NOMO-1 (cell line): ENCODE data around the gene TRIM17.
A peak's percentile ranks its signal among the peaks of the same experiment; 100 is the strongest.
"Not testable (repeated sequence)": the region's sequence is repeated elsewhere in the genome, so short reads cannot be mapped to it uniquely, and the experiment has no call there.

ENCODE experiments used
- DNase-seq, 2 experiments: peaks; one replicate each; lab custom pipeline; 2025; ENCODE audit not compliant: unreplicated experiment in 2 of 2; lab: John Stamatoyannopoulos, UW

TRIM17 gene

GRCh38 chr1:228450200-228450599 lies 33.5 kb upstream of the TRIM17 start:
- DNase-seq: no peak

GRCh38 chr1:228448372-228448771 lies 31.7 kb upstream of the TRIM17 start:
- DNase-seq: no peak

DNA sequence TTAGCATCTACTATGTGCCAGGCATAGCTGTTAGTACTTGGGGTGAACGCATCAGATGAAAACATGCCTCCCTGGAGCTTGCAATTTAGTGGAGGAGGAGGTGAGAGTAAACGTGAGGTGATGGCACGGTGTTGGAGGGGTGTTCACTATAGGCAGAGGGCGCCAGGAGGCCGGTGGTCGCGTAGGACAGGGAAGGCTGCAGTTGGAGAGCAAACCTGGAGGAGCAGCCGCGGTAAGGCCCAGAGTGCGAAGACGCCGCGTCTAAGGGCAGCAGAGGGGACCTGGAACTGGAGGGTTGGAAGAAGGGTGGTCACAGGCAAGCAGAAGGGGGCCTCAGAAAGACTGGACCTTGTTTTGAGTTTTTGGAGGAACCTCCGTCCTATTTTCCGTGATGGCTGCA lies 30.2 kb upstream of the TRIM17 start:
- DNase-seq: no peak

DNA sequence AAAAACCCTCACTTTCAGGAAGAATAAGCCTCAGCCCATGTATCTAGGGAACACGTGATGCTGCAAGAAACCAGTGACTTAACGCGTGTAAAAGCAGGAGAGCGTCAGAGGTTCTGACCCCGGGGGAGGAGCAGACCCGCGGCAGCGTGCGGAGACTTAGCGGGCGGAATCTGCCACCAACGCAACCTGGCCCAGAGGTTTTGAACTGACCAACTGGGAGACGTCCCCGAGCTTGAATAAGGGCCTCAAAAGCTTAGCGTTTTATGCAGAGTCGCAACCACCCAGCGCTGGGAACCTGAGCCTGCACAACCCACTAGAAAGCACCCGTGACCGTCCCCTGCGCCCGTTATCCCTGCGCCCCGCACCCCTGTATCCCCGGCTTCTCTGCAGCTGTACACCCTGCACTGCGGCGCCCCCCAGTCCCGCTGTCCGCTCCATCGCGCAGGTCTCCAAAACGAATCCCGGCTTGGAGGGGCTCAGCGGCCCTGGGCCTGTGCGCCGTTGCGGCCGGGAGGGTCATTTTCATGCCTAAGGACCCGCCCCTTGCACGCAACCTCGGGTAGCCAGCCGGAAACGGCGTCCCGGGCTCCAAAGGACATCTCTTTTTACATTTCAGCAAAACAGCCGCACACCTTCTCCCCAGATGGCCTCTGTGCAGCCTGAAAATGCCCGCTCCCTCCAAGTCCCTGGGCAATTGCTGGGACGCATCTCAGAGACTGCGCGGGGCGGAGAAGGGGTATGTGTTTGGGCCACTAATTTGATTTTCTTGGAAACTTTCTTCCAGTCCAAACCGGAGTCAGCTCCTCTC lies 29.4 kb upstream of the TRIM17 start:
- peak; percentile 24 to 33 for DNase-seq

DNA sequence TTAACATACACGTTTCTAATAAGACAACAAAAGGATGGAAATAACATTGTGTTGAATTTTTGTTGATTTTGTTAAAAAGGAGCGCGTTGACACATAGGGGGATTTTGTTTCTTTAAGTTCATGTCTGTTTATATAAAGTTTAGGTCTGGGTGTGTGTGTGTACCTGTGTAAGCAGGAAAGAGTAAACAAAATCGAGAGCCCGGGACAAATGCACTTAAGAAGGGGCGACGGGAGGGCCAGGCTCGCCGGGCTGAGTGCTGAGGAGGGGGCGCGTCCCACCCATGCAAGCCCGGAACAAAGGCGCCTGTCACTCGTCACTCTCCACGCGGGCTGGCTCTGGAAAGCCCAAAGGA lies 28.8 kb upstream of the TRIM17 start:
- no peak for DNase-seq

GRCh38 chr1:228443395-228443794 lies 26.7 kb upstream of the TRIM17 start:
- DNase-seq: no peak

DNA sequence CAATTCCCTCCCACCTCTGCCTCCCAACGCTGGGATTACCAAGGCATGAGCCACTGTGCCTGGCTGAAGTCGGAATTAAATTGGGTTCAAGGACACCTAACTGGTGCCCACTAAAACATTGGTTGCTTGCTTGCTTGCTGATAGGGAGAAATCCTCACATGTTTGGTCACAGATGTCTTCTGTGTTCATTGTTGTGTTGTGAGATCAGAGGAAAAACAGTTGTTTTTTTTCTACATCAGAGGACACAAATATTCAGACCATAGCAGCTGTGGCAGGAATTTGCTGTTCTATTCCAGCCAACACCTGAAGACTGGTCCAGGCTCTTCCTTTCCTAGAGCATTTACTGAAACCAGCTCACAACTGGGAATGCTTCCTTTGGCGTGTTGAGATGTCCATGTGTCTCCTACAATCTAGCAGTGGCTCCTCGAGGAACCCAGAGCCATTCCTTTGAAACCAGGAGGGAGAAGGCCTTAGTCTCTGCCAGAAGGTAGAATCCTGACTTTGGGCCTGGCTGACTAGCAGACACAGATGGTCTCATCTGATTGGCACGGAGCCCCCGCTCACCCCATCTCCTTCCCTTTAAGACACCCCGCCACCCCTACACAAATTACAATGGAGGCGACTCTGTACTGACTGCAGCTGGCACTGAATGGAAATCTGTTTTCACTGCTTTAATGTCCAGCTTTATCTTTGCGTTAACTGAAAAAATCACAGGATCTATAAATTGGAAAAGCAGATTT lies 24.3 kb upstream of the TRIM17 start:
- DNase-seq: no peak

GRCh38 chr1:228438266-228438665 lies 21.6 kb upstream of the TRIM17 start:
- DNase-seq: no peak

DNA sequence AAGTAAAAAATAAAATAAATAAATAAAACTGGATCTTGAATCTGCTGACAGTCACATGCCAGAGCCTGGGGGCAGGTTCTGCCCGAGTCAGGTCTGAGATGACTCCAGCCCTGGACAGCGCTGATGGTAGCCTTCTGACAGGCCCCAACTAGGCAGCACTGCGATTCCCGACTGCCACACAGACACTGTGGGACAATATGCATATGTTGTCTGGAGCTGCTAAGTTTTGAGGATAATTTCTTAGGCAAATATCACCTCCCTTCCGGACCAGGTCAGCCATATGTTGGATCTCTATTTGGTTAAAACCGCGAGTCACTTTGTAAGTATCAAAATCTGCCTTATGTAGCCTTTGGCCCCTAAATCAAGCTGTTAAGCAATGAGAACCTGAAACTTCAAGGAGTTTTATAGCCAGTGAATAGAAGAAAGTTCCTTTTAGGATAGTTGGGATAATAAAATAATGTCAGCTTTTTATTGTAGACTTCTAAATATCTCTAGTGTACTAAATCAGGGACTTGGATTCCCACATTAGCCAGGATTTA lies 20.8 kb upstream of the TRIM17 start:
- DNase-seq: no peak

DNA sequence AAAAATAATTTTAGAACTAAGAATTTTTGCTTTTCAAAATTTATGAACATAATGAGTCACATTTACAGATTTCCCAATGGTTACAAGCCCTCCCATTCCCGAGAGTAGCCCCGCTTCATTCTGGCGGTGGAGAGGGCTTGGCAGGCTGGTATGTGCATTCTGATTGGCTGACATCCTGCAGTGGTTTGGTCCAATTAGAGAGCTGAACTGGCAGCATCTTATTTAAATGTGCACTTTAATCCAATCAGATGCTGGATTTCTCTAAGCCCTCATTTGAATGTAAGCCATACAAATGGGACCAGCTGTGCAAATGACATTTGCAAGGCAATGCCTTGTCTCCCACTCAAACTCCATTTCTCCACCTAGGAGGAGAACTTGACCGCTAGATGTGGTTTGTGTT lies 18.0 kb upstream of the TRIM17 start:
- no peak for DNase-seq

DNA sequence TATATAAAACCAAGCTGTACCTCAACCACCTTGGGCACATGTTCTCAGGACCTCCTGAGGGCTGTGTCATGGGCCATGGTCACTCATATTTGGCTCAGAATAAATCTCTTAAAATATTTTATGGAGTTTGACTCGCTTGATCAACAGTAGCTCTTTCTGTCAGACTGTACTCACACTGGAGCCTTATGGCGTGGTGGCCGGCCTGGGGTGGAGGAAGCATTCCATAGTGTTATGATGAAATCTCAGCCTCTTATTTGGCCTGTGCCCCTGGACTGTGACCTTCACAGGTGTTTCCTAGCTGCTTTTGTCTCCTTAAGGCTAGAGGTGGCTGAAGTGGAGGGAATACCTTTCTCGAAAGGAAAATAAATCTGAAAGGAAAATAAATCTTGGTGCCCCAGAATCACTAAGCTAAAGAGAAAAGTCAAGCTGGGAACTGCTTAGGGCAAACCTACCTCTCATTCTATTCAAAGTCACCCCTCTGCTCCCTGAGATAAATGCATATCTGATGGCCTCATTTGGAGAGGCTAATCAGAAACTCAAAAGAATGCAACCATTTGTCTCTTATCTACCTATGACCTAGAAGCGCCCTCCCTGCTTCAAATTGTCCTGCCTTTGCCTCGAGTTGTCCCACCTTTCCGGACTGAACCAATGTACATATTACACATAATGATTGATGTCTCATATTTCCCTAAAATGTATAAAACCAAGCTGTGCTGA lies 16.8 kb upstream of the TRIM17 start:
- DNase-seq: not testable (repeated sequence)

DNA sequence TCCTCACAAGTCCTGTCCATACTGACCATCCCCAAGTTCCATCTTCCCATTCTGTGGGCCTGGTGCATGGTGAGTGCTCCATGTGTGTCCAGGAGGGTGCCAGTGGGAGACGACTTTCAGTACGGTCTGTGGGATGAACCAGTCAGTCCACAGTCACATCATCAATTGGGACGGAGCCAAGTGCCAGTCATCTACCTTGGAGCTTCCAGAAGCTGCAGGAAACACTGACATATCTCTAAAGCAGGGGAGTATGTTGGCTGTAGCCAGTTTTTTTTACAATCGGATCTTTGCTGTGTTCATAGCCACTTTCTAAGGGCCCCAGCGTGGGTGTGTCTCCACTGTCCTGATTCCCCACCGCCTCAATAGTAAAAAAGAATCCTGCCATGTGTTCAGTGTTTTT lies 13.6 kb upstream of the TRIM17 start:
- DNase-seq: no peak

DNA sequence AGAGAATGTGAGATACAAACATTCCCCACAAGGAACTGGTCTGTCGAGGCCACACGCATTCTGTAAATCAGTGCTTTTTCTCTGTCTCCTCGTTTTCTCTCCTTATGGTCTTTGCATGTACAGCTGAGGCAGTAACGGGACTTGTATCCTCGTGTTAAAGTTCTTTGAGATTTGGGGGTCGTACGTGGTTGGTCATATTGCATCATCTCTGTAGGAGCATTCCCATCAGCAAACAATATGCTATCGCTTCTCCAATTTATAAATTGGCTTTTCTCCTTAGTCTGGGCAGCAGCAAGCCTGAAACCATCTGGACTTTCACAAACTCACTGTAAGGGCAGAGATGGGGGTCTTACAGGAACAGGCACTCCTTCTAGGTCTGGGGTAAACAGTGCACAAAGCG lies 13.0 kb upstream of the TRIM17 start:
- no peak for DNase-seq

DNA sequence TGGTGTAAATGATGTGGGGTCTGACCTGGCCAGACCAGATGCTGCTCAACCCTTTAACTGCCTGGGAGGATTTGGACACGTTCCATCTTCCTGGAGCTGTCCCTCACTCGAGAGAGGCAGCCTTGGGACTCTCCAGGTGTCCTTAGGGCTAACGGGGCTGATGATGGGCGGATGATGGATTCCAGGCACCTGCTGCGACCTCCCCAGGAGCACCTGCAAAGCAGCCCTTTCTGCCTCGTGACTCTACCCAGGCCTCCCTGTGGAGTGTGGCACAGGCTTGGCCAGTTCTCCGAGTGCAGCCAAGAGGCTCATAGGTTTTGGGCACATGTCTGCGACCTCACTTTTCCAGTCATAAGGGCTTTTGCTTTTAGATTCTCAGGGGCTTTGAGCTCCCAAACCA lies 12.3 kb upstream of the TRIM17 start:
- DNase-seq: no peak

DNA sequence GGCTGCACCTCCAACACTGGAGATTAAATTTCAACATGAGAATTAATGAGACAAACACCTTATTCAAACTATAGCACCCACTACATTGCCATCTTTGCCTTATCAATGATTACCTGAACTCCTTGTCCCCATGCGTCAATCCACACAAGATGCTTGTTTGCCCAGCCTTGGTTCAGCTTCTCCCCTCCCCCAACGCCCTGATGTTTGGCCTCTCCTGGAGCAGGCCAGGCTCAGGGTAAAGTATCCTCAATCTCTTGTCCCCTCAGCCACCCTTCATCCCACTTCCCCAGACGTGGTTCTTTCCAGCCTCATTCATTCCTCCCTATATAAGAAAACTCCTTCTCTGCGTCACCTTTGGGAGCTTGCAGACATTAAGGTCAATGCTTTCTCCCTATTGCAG lies 11.8 kb upstream of the TRIM17 start:
- DNase-seq: no peak

GRCh38 chr1:228426518-228427175 lies 10.0 kb upstream of the TRIM17 start:
- DNase-seq: no peak

DNA sequence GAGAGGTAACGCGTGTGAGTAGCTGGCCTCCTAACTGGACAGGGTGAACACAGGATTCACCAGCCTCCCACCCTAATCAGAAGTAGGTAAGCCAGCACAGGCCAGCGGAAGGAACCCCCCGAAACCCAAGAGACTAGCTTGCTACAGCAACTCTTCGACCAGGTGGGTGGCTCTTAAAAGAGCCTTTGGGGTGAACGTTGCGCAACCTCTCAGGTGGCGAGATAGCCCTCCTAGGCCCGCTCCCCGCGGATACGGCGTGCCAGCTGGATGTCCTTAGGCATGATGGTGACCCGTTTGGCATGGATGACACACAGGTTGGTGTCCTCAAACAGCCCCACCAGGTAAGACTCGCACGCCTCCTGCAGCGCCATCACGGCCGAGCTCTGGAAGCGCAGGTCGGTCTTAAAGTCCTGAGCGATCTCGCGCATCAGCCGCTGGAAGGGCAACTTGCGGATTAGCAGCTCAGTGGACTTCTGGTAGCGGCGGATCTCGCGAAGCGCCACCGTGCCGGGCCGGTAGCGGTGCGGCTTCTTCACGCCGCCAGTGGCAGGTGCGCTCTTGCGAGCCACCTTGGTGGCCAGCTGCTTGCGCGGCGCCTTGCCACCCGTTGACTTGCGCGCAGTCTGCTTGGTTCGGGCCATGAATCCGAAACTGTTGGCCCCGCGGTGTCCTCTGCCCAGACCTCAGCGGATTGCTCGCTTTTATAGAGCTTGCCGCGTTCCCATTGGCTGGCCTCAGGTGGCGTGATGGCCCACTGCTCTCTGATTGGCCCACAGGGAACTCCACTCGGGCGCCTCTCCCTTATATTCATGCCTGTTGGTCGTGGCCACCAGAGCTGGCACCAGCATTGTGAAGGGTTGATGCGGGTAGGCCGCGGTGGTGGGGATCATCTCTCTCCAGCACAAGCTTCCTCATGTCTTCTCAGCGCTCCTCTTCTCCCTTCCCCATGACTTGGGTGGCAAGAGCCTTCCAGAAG lies 8.3 kb upstream of the TRIM17 start:
- DNase-seq: no peak

- DNase-seq: no peak
Measured at GRCh38 chr1:228423404-228424053, 6.9 kb upstream of the TRIM17 start.
